ENCODE data around the gene TTLL5. TPM values are rescaled to one million over a fixed set of nuclear protein-coding genes. Genes with fewer than 3 reads are reported as not detected.

Gene TTLL5
- total and polyA plus RNA-seq, 2 donors (not counting 1 experiment from before 2014, with no cell fraction given) = 16.1 to 23.8 TPM

- Histone ChIP-seq H3K9me3 (ENCODE audit: control insufficient read depth, insufficient read depth, low read depth, low read length) (no peaks in the 10 kb centered on the region), H3K4me1 (ENCODE audit: control insufficient read depth, extremely low read depth, insufficient read depth, low read length) (peaks cover 2% of the 10 kb centered on the region), H4K20me1 (ENCODE audit: control insufficient read depth, extremely low read depth, insufficient read depth, low read length) (no peaks in the 10 kb centered on the region), H3K4me2 (ENCODE audit: extremely low read depth, insufficient read depth, low read length) (no peak overlapping the region), H3K79me2 (ENCODE audit: control insufficient read depth, insufficient read depth, low read length) (no peaks in the 10 kb centered on the region), H3K36me3 (ENCODE audit: control insufficient read depth, insufficient read depth, low read length) (no peaks in the 10 kb centered on the region), H3K9ac (ENCODE audit: insufficient read depth, low read length) (no peak overlapping the region), H3K27ac (ENCODE audit: insufficient read depth, low read length) (no peak overlapping the region), H3K27me3 (ENCODE audit: control insufficient read depth, insufficient read depth, low read length) (no peaks in the 10 kb centered on the region), H3K4me3 (replicated peaks in 1 of 4; ENCODE audit: control extremely low read depth in 1 of 4, insufficient read depth in 1 of 4, low read depth in 3 of 4, low read length in 4 of 4) (no peak overlapping the region), H2AFZ (ENCODE audit: low read length) (no peak overlapping the region)
- TF ChIP-seq EZH2 (IDR thresholded peaks at IDR 0.05; ENCODE audit: low read length, missing control alignments) = no peak
- DNase-seq (ENCODE audit: low read depth in 2 of 2) = no peak
Observed at GRCh38 chr14:75970989-75971388, 309.9 kb downstream of the TTLL5 start.

- no peak overlapping the region for H3K9ac ChIP-seq (ENCODE audit: insufficient read depth, low read length)
- H3K4me1 ChIP-seq (ENCODE audit: control insufficient read depth, extremely low read depth, insufficient read depth, low read length) = peaks cover 2% of the 10 kb centered on the region
- H3K27me3 ChIP-seq (ENCODE audit: control insufficient read depth, insufficient read depth, low read length) = no peaks in the 10 kb centered on the region
- H3K27ac ChIP-seq (ENCODE audit: insufficient read depth, low read length) = no peak overlapping the region
- no peak for TF ChIP-seq CTCF (conservative IDR thresholded peaks at IDR 0.05 in 1 of 2, IDR thresholded peaks at IDR 0.05 in 1 of 2; ENCODE audit: low read depth in 1 of 2, low read length in 2 of 2)
- TF ChIP-seq EZH2 (IDR thresholded peaks at IDR 0.05; ENCODE audit: low read length, missing control alignments) = no peak
- H2AFZ ChIP-seq (ENCODE audit: low read length) = no peak overlapping the region
- no peaks in the 10 kb centered on the region for H3K79me2 ChIP-seq (ENCODE audit: control insufficient read depth, insufficient read depth, low read length)
- DNase-seq (ENCODE audit: low read depth in 2 of 2) = no peak
- no peak overlapping the region for H3K4me3 ChIP-seq (replicated peaks in 1 of 4; ENCODE audit: control extremely low read depth in 1 of 4, insufficient read depth in 1 of 4, low read depth in 3 of 4, low read length in 4 of 4)
- no peaks in the 10 kb centered on the region for H3K36me3 ChIP-seq (ENCODE audit: control insufficient read depth, insufficient read depth, low read length)
- H4K20me1 ChIP-seq (ENCODE audit: control insufficient read depth, extremely low read depth, insufficient read depth, low read length) = no peaks in the 10 kb centered on the region
- no peaks in the 10 kb centered on the region for H3K9me3 ChIP-seq (ENCODE audit: control insufficient read depth, insufficient read depth, low read depth, low read length)
- H3K4me2 ChIP-seq (ENCODE audit: extremely low read depth, insufficient read depth, low read length) = no peak overlapping the region
Observed at GRCh38 chr14:75971509-75971908, 310.5 kb downstream of the TTLL5 start.

GRCh38 chr14:75972801-75973421 is 311.9 kb downstream of the TTLL5 start:
- Histone ChIP-seq H3K4me3 (replicated peaks in 1 of 4; ENCODE audit: control extremely low read depth in 1 of 4, insufficient read depth in 1 of 4, low read depth in 3 of 4, low read length in 4 of 4) (no peak overlapping the region), H3K36me3 (ENCODE audit: control insufficient read depth, insufficient read depth, low read length) (no peaks in the 10 kb centered on the region), H3K9ac (ENCODE audit: insufficient read depth, low read length) (no peak overlapping the region), H3K27ac (ENCODE audit: insufficient read depth, low read length) (no peak overlapping the region), H3K79me2 (ENCODE audit: control insufficient read depth, insufficient read depth, low read length) (no peaks in the 10 kb centered on the region), H3K9me3 (ENCODE audit: control insufficient read depth, insufficient read depth, low read depth, low read length) (no peaks in the 10 kb centered on the region), H3K4me1 (ENCODE audit: control insufficient read depth, extremely low read depth, insufficient read depth, low read length) (peaks cover 2% of the 10 kb centered on the region), H4K20me1 (ENCODE audit: control insufficient read depth, extremely low read depth, insufficient read depth, low read length) (no peaks in the 10 kb centered on the region), H2AFZ (ENCODE audit: low read length) (no peak overlapping the region), H3K27me3 (ENCODE audit: control insufficient read depth, insufficient read depth, low read length) (no peaks in the 10 kb centered on the region), H3K4me2 (ENCODE audit: extremely low read depth, insufficient read depth, low read length) (no peak overlapping the region)
- no peak for DNase-seq (ENCODE audit: low read depth in 2 of 2)
- TF ChIP-seq EZH2 (IDR thresholded peaks at IDR 0.05; ENCODE audit: low read length, missing control alignments) (no peak), CTCF (conservative IDR thresholded peaks at IDR 0.05 in 1 of 2, IDR thresholded peaks at IDR 0.05 in 1 of 2; ENCODE audit: low read depth in 1 of 2, low read length in 2 of 2) (no peak)
